ENCODE measurements around the gene IDH3A.

The IDH3A gene

DNA sequence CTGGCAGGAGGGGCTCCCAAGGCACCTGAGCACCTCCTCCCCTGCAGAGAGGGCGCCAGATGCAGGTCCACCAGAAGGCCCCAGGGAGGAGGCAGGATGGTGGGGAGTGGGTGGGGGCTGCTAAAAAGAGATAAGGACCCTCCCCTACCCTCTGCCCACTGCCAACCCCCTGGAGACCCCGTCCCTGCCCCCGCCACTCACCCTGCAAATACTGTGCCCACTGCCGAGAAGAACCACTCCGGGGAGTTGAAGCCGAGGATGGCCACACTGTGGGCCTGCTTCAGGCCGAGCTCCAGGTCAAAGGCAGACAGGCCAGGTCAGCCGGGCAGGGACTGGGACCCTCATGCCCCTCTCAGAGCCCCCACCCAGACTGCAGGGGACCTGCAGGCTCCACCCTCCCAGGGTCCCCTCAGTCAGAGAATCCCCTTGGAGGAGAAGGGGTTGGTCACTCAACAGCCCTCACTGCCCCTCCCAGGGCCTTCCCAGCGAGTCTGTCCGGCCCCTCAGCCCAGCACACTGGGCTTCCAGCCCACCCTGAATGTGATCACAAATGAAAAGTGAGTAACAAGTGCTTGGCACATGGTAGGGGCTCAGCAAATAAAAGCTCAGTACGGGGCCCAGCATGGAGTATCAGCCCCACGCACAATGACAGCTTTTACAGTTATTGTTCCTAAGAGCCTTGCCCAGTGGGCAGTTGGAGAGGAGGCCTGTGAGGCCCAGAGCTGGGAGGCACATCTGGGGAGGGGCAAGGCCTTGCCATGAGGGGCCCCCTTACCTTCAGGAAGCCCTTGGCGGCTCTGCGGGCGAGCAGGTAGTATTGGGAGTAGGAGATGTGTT, 44.8 kb downstream of the IDH3A start:
- Histone ChIP-seq H3K4me3 (no peak overlapping the region), H3K27ac (no peak overlapping the region)
- TF ChIP-seq, protein P1, sequence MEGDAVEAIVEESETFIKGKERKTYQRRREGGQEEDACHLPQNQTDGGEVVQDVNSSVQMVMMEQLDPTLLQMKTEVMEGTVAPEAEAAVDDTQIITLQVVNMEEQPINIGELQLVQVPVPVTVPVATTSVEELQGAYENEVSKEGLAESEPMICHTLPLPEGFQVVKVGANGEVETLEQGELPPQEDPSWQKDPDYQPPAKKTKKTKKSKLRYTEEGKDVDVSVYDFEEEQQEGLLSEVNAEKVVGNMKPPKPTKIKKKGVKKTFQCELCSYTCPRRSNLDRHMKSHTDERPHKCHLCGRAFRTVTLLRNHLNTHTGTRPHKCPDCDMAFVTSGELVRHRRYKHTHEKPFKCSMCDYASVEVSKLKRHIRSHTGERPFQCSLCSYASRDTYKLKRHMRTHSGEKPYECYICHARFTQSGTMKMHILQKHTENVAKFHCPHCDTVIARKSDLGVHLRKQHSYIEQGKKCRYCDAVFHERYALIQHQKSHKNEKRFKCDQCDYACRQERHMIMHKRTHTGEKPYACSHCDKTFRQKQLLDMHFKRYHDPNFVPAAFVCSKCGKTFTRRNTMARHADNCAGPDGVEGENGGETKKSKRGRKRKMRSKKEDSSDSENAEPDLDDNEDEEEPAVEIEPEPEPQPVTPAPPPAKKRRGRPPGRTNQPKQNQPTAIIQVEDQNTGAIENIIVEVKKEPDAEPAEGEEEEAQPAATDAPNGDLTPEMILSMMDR (IDR thresholded peaks at IDR 0.05): no peak
- no peak for DNase-seq (ENCODE audit: low spot score)

DNA sequence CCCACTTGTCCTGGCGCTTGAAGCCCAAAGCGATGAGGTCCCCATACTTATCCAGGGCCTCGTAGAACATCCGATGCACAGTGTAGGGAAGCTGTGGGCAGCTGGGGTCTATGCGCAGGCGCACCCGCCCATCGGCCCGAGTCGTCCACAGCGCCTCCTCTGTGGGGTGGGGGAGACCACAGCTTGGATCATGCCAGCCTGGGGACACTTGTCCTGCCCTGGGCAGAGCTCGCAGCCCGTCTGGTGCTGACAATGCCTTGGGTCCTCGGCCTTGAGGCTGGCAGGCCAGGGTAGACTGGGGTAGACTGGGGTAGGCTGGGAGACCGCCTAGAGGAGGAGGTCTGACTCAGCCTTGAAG, 45.4 kb downstream of the IDH3A start:
- Histone ChIP-seq H3K4me3 (no peak overlapping the region), H3K27ac (no peak overlapping the region)
- TF ChIP-seq, protein P1 (IDR thresholded peaks at IDR 0.05): no peak
- no peak for DNase-seq (ENCODE audit: low spot score)

DNA sequence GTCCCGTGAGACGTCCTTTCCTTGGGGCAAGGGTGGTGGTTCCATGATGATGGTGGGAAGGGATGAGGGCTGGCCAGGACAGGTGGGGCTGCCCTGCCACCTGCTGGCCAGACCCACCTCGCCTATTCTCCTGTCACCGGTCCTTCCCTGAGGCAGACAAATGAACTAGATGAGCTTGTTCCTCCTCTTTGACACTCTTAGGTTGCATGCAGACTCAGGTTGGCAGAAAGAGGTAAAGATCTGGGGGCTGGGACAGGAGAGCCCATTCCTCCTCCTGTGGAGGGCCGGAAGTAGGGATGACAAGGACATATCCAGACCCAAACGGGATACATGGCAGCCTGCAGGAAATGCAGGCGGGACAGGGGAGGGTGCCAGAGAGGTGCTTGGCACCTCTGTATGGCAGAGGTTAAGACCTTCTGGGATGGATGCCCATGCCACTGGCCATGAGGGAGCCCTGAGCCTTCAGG, 46.6 kb downstream of the IDH3A start:
- peak; percentile 70 for DNase-seq (ENCODE audit: low spot score)

DNA sequence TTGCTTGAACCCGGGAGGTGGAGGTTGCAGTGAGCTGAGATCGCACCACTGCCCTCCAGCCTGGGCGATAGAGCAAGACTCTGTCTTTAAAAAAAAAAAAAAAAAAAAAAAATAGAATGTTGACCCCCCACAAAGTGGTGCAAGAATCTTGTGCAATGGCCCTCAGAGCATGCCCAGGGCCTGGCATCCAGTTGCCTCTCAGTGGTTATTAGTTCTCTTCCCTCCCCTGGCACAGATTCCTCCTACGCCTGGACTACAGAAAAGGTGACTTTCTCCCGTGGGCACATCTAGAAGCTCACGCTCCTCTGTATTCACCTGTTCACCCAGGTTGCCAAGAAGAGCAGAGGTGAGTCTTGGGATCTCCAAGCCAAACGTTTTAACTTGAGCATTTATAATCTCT, 48.5 kb downstream of the IDH3A start:
- peak; percentile 43 for DNase-seq (ENCODE audit: low spot score)
- TF ChIP-seq, protein P1 (IDR thresholded peaks at IDR 0.05): no peak
- Histone ChIP-seq H3K27ac (no peak overlapping the region), H3K4me3 (no peak overlapping the region)

More for the DNA sequence above, 46.6 kb downstream of the IDH3A start:
- Histone ChIP-seq H3K4me3 (no peak overlapping the region), H3K27ac (no peak overlapping the region)
- TF ChIP-seq, protein P1 (IDR thresholded peaks at IDR 0.05): peak; percentile 63

DNA sequence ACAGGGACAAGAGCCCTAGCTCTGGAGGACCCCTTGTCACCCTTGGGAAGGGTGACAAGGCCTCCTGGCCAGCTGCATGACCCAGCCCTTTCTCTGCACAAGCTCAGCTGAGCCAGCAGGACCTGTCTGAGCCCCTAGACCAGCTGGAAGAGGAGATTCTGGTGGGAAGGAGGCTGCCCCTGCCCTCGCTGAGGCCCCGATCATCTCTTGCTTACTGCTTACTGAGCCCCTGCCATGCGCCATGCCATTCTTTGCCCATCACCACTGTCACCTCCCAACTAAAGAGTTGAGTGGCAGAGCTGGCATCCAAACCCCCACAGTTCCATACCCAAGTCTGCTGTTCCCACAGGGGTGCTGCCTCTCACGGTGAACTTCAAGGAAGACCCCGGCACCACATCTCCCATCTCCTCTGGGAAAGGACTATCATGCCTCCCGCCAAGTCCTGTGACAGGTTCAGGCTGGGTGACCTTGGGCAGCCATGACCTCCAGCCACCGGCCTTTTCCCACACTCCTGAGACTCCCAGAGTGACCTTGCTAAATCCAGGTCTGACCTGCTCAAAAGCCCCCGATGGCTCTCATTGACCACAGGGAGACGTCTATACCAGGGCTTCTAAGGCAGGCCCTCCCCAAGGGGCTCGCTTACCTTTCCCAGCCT, 51.2 kb downstream of the IDH3A start:
- TF ChIP-seq, protein P1 (IDR thresholded peaks at IDR 0.05): no peak
- DNase-seq (ENCODE audit: low spot score): peak; percentile 62
- Histone ChIP-seq H3K27ac (no peak overlapping the region), H3K4me3 (no peak overlapping the region)

DNA sequence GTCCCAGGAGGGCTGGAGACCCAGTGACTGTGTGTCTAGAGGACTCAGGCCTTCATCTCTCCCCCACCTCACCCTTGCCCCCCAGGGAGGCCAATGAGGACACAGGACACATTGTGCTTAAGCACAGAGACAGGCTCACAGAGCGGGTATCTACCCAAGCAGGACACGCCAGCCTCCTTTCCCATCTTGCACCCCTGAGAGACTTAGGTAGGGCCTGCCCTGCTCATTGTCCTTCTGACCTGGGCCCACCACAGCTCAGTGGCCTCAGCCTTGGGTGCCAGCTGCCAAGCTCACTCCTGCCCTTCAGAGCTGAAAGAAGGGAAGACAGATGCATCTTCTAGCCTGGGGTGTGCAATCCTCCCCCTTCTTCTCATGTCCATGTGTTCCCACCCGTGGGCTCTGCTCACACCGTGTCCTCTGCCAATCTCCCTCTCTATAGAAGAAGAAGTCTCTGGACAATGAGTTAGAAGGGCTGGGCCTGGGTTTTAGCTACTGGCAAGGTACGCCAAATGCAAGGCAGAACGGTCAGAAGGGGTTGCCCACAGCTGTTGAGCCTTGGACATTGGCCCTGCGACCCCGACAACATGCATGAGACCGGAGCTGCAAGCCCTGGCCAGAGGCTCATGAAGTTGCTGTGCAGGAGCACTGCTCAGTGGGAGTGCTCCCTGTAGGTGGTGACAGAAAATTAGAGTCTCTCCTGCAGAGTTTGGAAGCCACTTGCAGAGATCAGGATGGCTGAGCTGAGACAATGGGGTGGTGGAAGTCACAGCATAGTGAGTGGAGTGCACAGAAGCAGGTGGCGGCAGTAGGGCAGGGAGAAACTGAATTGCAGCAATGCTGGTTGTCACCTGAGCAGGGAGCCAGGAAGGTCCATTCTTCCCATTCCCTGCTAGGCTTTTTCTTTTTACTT, 52.4 kb downstream of the IDH3A start:
- H3K4me3 ChIP-seq: no peak overlapping the region
- DNase-seq (ENCODE audit: low spot score): peak; percentile 45
- no peak overlapping the region for H3K27ac ChIP-seq
- TF ChIP-seq, protein P1 (IDR thresholded peaks at IDR 0.05): no peak

Measured in coronary artery (tissue), 2 donors.